Liver (tissue), 3 donors: ENCODE data around the gene GRK1.

Source experiments
- EGR1 ChIP-seq, 2 donors: IDR thresholded peaks; 2 replicates each; pipeline ENCODE4 v1.6.1; 2016 to 2018; ENCODE audit warnings: antibody characterized with exemption in 2 of 2, low read depth in 2 of 2
- HNF4A ChIP-seq, 2 donors: conservative IDR thresholded peaks; 2 replicates each; pipeline ENCODE4 v1.6.1; 2016; ENCODE audit warnings: antibody characterized with exemption in 2 of 2, mild to moderate bottlenecking in 2 of 2
- JUND ChIP-seq, 2 donors: IDR thresholded peaks; 2 replicates each; pipeline ENCODE4 v1.6.1; 2016; ENCODE audit warnings: antibody characterized with exemption in 2 of 2
- RAD21 ChIP-seq, 2 donors: IDR thresholded peaks; 2 replicates each; pipeline ENCODE4 v1.6.1; 2016; ENCODE audit warnings: antibody characterized with exemption in 2 of 2, mild to moderate bottlenecking in 2 of 2
- TAF1 ChIP-seq: conservative IDR thresholded peaks from 2 replicates; pipeline ENCODE4 v1.6.1; 2016; ENCODE audit warnings: antibody characterized with exemption, mild to moderate bottlenecking
- YY1 ChIP-seq: IDR thresholded peaks from 2 replicates; pipeline ENCODE4 v1.6.1; 2016; ENCODE audit warnings: antibody characterized with exemption, mild to moderate bottlenecking
- TF ChIP-seq, protein P1 (sequence below): IDR thresholded peaks from 2 replicates; pipeline ENCODE4 v1.6.1; 2016; ENCODE audit warnings: antibody characterized with exemption
- TF ChIP-seq, protein P2 (sequence below): fragments of 150-350 bp; IDR thresholded peaks from 2 replicates; pipeline ENCODE4 v1.5.1; 2017; ENCODE audit warnings: improper control_type of control experiment, low read depth, low read length; ENCODE audit not compliant: missing input control
- TF ChIP-seq, protein P3 (sequence below): IDR thresholded peaks from 2 replicates; pipeline ENCODE4 v1.6.1; 2016; ENCODE audit warnings: antibody characterized with exemption, mild to moderate bottlenecking
- donor health status: healthy.
- donor health status: healthy.

DNA sequence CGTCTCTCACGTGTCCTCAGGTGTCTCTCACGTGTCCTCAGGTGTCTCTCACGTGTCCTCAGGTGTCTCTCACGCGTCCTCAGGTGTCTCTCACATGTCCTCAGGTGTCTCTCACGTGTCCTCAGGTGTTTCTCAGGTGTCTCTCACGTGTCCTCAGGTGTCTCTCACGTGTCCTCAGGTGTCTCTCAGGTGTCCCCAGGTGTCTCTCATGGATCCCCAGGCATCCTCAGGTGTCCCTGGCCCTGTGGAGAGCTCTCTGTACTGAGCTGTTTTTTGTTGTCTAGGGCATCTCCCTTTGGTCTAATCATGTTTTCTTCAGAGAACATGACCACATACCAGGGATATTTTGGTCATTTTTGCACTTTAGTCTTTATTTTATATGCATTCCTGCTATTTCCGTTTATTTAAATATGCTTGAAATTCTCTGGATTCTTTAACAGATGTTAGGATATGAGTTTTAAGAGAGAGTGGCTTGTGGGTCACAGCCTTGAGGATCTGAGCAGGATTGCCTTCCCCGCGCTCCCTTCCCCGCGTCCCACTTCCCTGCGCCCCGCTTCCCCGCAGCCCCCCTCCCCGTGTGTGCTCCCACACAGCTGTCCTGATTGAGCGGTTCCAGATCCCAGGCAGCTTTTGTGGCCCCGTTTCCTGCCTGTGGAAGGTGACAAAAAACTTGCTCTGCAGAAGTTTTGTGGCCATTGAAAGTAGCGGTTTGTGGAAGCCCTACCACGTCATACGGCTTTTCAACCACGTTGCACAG lies 40.9 kb upstream of the GRK1 start:
- TF ChIP-seq, protein P1, sequence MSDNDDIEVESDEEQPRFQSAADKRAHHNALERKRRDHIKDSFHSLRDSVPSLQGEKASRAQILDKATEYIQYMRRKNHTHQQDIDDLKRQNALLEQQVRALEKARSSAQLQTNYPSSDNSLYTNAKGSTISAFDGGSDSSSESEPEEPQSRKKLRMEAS = no peak
- TF ChIP-seq, protein P2, sequence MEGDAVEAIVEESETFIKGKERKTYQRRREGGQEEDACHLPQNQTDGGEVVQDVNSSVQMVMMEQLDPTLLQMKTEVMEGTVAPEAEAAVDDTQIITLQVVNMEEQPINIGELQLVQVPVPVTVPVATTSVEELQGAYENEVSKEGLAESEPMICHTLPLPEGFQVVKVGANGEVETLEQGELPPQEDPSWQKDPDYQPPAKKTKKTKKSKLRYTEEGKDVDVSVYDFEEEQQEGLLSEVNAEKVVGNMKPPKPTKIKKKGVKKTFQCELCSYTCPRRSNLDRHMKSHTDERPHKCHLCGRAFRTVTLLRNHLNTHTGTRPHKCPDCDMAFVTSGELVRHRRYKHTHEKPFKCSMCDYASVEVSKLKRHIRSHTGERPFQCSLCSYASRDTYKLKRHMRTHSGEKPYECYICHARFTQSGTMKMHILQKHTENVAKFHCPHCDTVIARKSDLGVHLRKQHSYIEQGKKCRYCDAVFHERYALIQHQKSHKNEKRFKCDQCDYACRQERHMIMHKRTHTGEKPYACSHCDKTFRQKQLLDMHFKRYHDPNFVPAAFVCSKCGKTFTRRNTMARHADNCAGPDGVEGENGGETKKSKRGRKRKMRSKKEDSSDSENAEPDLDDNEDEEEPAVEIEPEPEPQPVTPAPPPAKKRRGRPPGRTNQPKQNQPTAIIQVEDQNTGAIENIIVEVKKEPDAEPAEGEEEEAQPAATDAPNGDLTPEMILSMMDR = no peak
- no peak for TF ChIP-seq TAF1
- TF ChIP-seq EGR1 (IDR thresholded peaks at IDR 0.05; ENCODE audit: low read depth in 2 of 2) = no peak
- TF ChIP-seq, protein P3, sequence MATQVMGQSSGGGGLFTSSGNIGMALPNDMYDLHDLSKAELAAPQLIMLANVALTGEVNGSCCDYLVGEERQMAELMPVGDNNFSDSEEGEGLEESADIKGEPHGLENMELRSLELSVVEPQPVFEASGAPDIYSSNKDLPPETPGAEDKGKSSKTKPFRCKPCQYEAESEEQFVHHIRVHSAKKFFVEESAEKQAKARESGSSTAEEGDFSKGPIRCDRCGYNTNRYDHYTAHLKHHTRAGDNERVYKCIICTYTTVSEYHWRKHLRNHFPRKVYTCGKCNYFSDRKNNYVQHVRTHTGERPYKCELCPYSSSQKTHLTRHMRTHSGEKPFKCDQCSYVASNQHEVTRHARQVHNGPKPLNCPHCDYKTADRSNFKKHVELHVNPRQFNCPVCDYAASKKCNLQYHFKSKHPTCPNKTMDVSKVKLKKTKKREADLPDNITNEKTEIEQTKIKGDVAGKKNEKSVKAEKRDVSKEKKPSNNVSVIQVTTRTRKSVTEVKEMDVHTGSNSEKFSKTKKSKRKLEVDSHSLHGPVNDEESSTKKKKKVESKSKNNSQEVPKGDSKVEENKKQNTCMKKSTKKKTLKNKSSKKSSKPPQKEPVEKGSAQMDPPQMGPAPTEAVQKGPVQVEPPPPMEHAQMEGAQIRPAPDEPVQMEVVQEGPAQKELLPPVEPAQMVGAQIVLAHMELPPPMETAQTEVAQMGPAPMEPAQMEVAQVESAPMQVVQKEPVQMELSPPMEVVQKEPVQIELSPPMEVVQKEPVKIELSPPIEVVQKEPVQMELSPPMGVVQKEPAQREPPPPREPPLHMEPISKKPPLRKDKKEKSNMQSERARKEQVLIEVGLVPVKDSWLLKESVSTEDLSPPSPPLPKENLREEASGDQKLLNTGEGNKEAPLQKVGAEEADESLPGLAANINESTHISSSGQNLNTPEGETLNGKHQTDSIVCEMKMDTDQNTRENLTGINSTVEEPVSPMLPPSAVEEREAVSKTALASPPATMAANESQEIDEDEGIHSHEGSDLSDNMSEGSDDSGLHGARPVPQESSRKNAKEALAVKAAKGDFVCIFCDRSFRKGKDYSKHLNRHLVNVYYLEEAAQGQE = no peak
- no peak for TF ChIP-seq JUND (IDR thresholded peaks at IDR 0.05)
- TF ChIP-seq RAD21 (IDR thresholded peaks at IDR 0.05) = no peak
- no peak for TF ChIP-seq HNF4A (conservative IDR thresholded peaks at IDR 0.05)
- TF ChIP-seq YY1 = no peak
